SHP77 (cell line): ENCODE measurements around the gene DDX17.

ENCODE experiments used
- DNase-seq, 2 experiments: peaks; one replicate each; lab custom pipeline; 2025; lab: John Stamatoyannopoulos, UW

The DDX17 gene

GRCh38 chr22:38448945-38449745 is 57.0 kb downstream of the DDX17 start:
- no peak for DNase-seq

DNA sequence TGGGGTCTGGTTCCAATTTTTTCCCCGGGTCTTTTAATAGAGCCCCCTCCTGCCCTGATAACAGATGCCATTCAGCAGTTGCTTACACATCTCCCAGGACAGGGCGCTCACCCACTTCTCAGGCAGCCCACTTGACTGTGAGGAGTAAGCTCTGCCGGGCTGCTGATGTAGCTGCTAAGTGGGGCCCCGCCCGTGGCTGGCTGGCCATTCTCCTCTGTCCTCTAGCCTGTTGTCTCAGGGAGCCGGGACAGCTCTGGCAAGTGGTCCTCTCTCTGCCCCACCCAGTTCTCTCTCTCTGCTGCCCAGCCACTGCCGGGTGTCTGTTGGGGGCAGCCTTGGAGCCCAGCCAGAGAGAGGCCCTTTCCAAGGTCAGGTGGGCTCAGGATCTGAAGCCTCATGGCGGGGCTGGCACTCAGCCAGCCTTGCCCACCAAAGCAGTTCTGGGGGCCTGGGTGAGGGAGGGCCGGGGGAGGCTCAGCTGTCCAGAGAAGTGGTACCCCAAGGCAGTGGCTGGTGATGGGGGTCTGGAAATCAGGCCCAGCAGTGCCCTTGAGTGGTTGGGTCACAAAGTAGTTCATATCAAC is 60.0 kb downstream of the DDX17 start:
- no peak for DNase-seq

DNA sequence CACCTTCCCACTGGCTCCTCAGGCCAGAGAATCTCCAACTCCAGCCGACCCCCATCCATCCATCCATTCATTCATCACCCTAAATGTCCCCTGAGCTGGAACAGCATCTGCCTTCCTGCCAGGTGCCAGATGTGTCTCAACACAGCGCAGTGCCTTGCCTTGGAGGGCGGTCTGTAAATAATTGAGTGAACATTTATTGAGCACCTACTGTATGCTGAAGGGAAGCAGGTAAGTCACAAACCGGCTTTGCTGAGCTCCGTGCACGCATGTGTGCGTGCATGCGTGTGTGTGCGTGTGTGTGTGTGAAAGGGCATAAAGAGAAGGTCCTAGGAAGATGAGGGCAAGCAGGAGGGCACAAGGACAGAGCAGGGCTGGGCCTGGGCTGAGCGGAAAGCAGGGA is 61.3 kb downstream of the DDX17 start:
- no peak for DNase-seq

DNA sequence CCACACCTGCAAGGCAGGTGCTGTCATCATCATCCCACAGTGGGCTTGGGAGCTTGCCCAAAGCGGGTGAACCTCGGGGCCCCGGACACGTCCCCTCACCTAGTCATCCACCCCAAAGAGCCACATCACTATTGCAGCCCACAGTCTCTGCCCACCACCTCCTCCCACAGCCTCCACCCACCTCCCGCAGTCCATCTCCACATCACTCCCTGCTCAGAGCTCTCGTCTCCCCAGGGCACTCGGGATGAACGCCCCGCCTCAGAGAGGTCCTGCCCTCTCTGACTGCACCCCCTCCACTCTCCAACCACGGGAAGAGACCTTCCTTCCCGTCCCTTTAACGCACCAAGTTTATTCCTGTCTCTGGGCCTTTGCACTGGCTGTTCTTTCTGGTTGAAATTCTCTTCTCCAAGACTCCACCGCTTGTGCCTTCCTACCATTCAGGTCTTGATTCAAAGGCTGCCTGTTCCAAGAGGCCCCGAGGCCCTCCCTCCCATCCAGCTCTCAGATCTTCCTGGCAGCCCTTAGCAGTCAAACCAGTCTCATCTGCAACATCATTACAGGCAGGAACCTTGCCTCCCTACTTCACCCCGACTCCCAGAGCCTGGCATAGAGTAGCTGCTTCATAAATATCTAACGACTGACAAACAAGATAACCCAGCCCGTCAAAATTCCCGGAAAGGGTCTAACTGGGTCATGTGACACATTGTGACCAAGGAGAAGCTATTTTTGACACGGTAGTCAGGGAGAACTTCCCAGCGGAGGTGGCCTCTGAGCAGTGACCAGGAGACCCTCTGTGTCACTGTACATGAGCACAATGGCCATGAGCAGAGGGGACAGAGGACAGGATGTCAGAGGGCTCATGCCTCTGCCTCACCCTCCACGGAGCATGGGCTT is 62.2 kb downstream of the DDX17 start:
- DNase-seq = no peak

- DNase-seq = no peak
Observed at GRCh38 chr22:38442967-38443627, 63.0 kb downstream of the DDX17 start.

- DNase-seq = no peak
Observed at GRCh38 chr22:38441620-38442287, 64.4 kb downstream of the DDX17 start.

GRCh38 chr22:38440747-38441350 is 65.3 kb downstream of the DDX17 start:
- no peak for DNase-seq

DNA sequence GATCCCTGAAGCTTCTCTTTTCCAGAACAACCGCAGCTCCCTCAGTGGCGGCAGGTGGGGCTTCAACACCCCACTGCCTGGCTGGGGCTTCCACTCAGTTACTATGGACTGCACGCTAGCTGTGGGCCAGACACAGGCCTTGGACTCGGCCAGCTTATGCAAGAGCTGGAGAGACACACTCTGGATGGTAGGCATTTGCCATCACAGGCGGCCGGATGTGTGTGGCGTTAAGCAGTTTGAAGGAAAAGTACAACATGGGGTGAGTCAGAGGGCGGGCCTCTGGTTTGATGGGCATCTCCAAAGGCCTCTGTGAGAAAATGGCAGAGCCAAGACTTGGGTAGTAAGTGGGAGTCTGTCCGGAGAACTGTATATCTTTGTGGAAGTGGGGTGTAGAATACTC is 68.7 kb downstream of the DDX17 start:
- DNase-seq = no peak

- DNase-seq = no peak
Observed at GRCh38 chr22:38436629-38437395, 69.3 kb downstream of the DDX17 start.

- DNase-seq = no peak
Observed at GRCh38 chr22:38435965-38436364, 70.1 kb downstream of the DDX17 start.

GRCh38 chr22:38435010-38435409 is 71.1 kb downstream of the DDX17 start:
- no peak for DNase-seq

DNA sequence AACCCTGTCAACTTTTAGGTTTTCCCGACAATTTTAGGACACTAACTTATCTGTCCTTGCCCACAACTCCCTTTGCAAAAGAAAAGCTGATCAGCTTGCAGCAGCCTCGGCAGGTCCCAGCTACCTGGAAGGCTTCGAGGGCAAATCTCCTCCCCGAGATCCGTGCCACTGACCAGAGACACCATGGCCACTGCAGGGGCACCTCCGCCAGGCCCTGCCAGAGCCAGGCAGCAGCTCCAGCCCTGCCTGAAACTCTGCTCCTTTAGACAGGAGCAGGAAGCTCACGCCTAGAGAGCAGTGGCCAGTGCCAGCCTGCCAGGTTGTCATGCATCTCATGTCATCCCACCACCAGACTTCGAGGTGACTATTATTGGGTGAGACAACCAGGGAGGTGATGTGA is 72.2 kb downstream of the DDX17 start:
- DNase-seq = no peak
